Endodermal cell (in vitro differentiated cells): ENCODE measurements around the gene NKX1-2. TPM values are rescaled to one million over a fixed set of nuclear protein-coding genes. Genes with fewer than 3 reads are reported as not detected.

ENCODE experiments used
- DNase-seq: peaks from one replicate; pipeline ENCODE4 v3.0.0-alpha.2; 2017
- H3K27ac ChIP-seq: 2 replicates; pipeline ENCODE4 v1.5.1; 2013; ENCODE audit warnings: mild to moderate bottlenecking, low read depth, low read length, moderate library complexity
- H3K27me3 ChIP-seq: 2 replicates; pipeline ENCODE4 v1.6.1; 2013; ENCODE audit warnings: mild to moderate bottlenecking, low read length, moderate library complexity; ENCODE audit not compliant: insufficient read depth, control insufficient read depth, poor library complexity, severe bottlenecking
- H3K36me3 ChIP-seq: 2 replicates; pipeline ENCODE4 v1.7.0; 2013; ENCODE audit warnings: mild to moderate bottlenecking, low read length, moderate library complexity; ENCODE audit not compliant: control insufficient read depth, insufficient read depth
- H3K4me1 ChIP-seq: one replicate; pipeline ENCODE4 v1.7.0; 2013; ENCODE audit warnings: low read length; ENCODE audit not compliant: control insufficient read depth, insufficient read depth
- H3K4me3 ChIP-seq: 2 replicates; pipeline ENCODE4 v1.5.1; 2013; ENCODE audit warnings: mild to moderate bottlenecking, low read length, moderate library complexity
- H3K9ac ChIP-seq: 2 replicates; pipeline ENCODE4 v1.6.1; 2013; ENCODE audit warnings: mild to moderate bottlenecking, low read length, moderate library complexity; ENCODE audit not compliant: poor library complexity, severe bottlenecking; ENCODE audit errors: extremely low read depth
- H3K9me3 ChIP-seq: 2 replicates; pipeline ENCODE4 v1.6.1; 2013; ENCODE audit warnings: mild to moderate bottlenecking, low read length, moderate library complexity; ENCODE audit not compliant: control insufficient read depth
- H3K27ac Mint-ChIP-seq: 2 replicates; pipeline ENCODE4 v1.8.0; 2020; ENCODE audit warnings: mixed read lengths
- H3K27me3 Mint-ChIP-seq: 2 replicates; pipeline ENCODE4 v1.8.0; 2021; ENCODE audit warnings: mild to moderate bottlenecking, mixed read lengths; ENCODE audit not compliant: insufficient read depth
- H3K36me3 Mint-ChIP-seq: 2 replicates; pipeline ENCODE4 v1.8.0; 2020; ENCODE audit warnings: low read depth, mixed read lengths
- H3K4me1 Mint-ChIP-seq: 2 replicates; pipeline ENCODE4 v1.8.0; 2020; ENCODE audit warnings: mixed read lengths
- H3K4me3 Mint-ChIP-seq: 2 replicates; pipeline ENCODE4 v1.8.0; 2020; ENCODE audit warnings: mild to moderate bottlenecking, moderate library complexity, mixed read lengths
- H3K9me3 Mint-ChIP-seq: 2 replicates; pipeline ENCODE4 v1.8.0; 2020; ENCODE audit warnings: mild to moderate bottlenecking, mixed read lengths
- CTCF ChIP-seq: fragments of 200-600 bp; sonication (generic); conservative IDR thresholded peaks from 2 replicates; pipeline ENCODE4 v1.5.0; 2021; ENCODE audit warnings: antibody characterized with exemption, mild to moderate bottlenecking
- WGBS, 2 experiments: methylation state at CpG; one replicate each; pipeline versions ENCODE4 v1.1.5 to v1.1.7; 2013; ENCODE audit warnings: missing lambda C conversion rate in 2 of 2, mixed read lengths in 1 of 2; ENCODE audit not compliant: insufficient coverage in 1 of 2, insufficient read length in 1 of 2; 5-methylcytosine and 5-hydroxymethylcytosine counted together
- total RNA-seq, 2 donors: library from RNA; stranded (reverse); fragmentation: NEBNext Ultra II Directional in 1 of 2; extraction: Animal tissue kit (Norgen Biotek cat#: 25700) in 1 of 2; gene quantifications; 2 replicates in 1 of 2; 3 replicates in 1 of 2; pipeline ENCODE4 v1.2.1, GENCODE V29; 2021

Gene NKX1-2
- total RNA-seq, 2 donors from 2014 or later: 2.3 to 3.3 TPM

GRCh38 chr10:124420254-124420653, 29.6 kb downstream of the NKX1-2 start:
- Histone ChIP-seq H3K27ac (no peak overlapping the region), H3K4me3 (no peak overlapping the region), H3K36me3 (no peaks in the 10 kb centered on the region), H3K27me3 (peaks cover 7% of the 10 kb centered on the region), H3K9me3 (no peaks in the 10 kb centered on the region), H3K4me1 (no peaks in the 10 kb centered on the region), H3K9ac (no peak overlapping the region)
- H3K27ac Mint-ChIP-seq: no peak overlapping the region
- H3K27me3 Mint-ChIP-seq: peaks cover 27% of the 10 kb centered on the region
- TF ChIP-seq CTCF: no peak
- WGBS, 2 experiments: 100% methylated on average over 1 of the region's 1 CpG; no CpG with 5 or more reads in 1 of the 2 experiments
- H3K9me3 Mint-ChIP-seq: no peaks in the 10 kb centered on the region
- no peak for DNase-seq
- peaks cover 18% of the 10 kb centered on the region for H3K4me1 Mint-ChIP-seq
- no peak overlapping the region for H3K4me3 Mint-ChIP-seq
- H3K36me3 Mint-ChIP-seq: no peaks in the 10 kb centered on the region

- Histone ChIP-seq H3K27ac (no peak overlapping the region), H3K4me1 (no peaks in the 10 kb centered on the region), H3K27me3 (peaks cover 7% of the 10 kb centered on the region), H3K4me3 (no peak overlapping the region), H3K36me3 (peaks cover 1% of the 10 kb centered on the region), H3K9ac (no peak overlapping the region), H3K9me3 (no peaks in the 10 kb centered on the region)
- Mint-ChIP-seq H3K36me3 (no peaks in the 10 kb centered on the region), H3K27ac (no peak overlapping the region), H3K9me3 (no peaks in the 10 kb centered on the region), H3K27me3 (peaks cover 27% of the 10 kb centered on the region), H3K4me3 (peak overlapping the region; percentile 79), H3K4me1 (peaks cover 18% of the 10 kb centered on the region)
- TF ChIP-seq CTCF: no peak
- WGBS, 2 experiments: 90 to 92% methylated on average over 4 to 10 of the region's 10 CpGs
- DNase-seq: no peak
Measured at GRCh38 chr10:124419635-124420034, 30.2 kb downstream of the NKX1-2 start.

- H3K4me3 ChIP-seq: peak within 1 kb of the TSS; percentile 89
- 5 to 9% methylated on average over 39 to 70 of the region's 70 CpGs for WGBS, 2 experiments
- Mint-ChIP-seq H3K9me3 (no peaks in the 10 kb centered on the region), H3K27me3 (peaks cover 27% of the 10 kb centered on the region), H3K4me3 (peak within 1 kb of the TSS; percentile 79), H3K27ac (peak within 1 kb of the TSS; percentile 76), H3K36me3 (no peaks in the 10 kb centered on the region), H3K4me1 (peaks cover 18% of the 10 kb centered on the region)
- peak; percentile 99 for DNase-seq
- H3K4me1 ChIP-seq: no peaks in the 10 kb centered on the region
- TF ChIP-seq CTCF: peak; percentile 69
- peak within 1 kb of the TSS; percentile 51 for H3K9ac ChIP-seq
- no peak within 1 kb of the TSS for H3K27ac ChIP-seq
- no peaks in the 10 kb centered on the region for H3K9me3 ChIP-seq
- H3K36me3 ChIP-seq: peaks cover 9% of the 10 kb centered on the region
- peaks cover 7% of the 10 kb centered on the region for H3K27me3 ChIP-seq
Measured at GRCh38 chr10:124418726-124419501, 30.9 kb downstream of the NKX1-2 start, which contains the start of gene OAT. Gene OAT, minus strand, starts transcription at chr10:124418923. Its CDS starts 6,752 bp downstream, at chr10:124412171.
